Measurements from ENCODE around the gene APPL1. TPM values are rescaled to one million over a fixed set of nuclear protein-coding genes. Genes with fewer than 3 reads are reported as not detected.

APPL1 gene
- total and polyA plus RNA-seq, 2 of the 8 experiments (the other 6 are each of a cell fraction or from before 2014, with no cell fraction given), result 9.4 to 34.4 TPM

Other genes with a start within 250 kb of the APPL1 start
- gene SPATA12, start 167.1 kb upstream of the APPL1 start, total RNA-seq (2021; fragmentation: NEBNext Ultra II Directional; extraction: Animal tissue kit (Norgen Biotek cat#: 25700)), result 0.19 and 0.34 TPM in 2 replicates
- gene SPATA12, start 167.1 kb upstream of the APPL1 start, polyA plus RNA-seq (2011; rRNA removed), result 0.93 and 0.97 TPM in 2 replicates
- 41.3 and 48.9 TPM in 2 replicates for gene IL17RD, start 62.4 kb upstream of the APPL1 start, total RNA-seq (2021; fragmentation: NEBNext Ultra II Directional; extraction: Animal tissue kit (Norgen Biotek cat#: 25700))
- gene IL17RD, start 62.4 kb upstream of the APPL1 start, polyA plus RNA-seq (2011; rRNA removed), result 10.9 and 15.4 TPM in 2 replicates
- gene HESX1, start 27.8 kb upstream of the APPL1 start, total RNA-seq (2021; fragmentation: NEBNext Ultra II Directional; extraction: Animal tissue kit (Norgen Biotek cat#: 25700)), result 9.0 and 12.0 TPM in 2 replicates
- gene HESX1, start 27.8 kb upstream of the APPL1 start, polyA plus RNA-seq (2011; rRNA removed), result 5.5 and 7.1 TPM in 2 replicates
- gene ASB14, start 65.0 kb downstream of the APPL1 start, total RNA-seq (2021; fragmentation: NEBNext Ultra II Directional; extraction: Animal tissue kit (Norgen Biotek cat#: 25700)), result not detected in 2 replicates
- not detected in 2 replicates for gene ASB14, start 65.0 kb downstream of the APPL1 start, polyA plus RNA-seq (2011; rRNA removed)

All from H1 (cell line).